ENCODE measurements around the gene PKP3. TPM values are rescaled to one million over a fixed set of nuclear protein-coding genes. Genes with fewer than 3 reads are reported as not detected.

Gene PKP3
- total RNA-seq, 4 donors from 2014 or later = 4.6 to 16.2 (median 13.5) TPM

DNA sequence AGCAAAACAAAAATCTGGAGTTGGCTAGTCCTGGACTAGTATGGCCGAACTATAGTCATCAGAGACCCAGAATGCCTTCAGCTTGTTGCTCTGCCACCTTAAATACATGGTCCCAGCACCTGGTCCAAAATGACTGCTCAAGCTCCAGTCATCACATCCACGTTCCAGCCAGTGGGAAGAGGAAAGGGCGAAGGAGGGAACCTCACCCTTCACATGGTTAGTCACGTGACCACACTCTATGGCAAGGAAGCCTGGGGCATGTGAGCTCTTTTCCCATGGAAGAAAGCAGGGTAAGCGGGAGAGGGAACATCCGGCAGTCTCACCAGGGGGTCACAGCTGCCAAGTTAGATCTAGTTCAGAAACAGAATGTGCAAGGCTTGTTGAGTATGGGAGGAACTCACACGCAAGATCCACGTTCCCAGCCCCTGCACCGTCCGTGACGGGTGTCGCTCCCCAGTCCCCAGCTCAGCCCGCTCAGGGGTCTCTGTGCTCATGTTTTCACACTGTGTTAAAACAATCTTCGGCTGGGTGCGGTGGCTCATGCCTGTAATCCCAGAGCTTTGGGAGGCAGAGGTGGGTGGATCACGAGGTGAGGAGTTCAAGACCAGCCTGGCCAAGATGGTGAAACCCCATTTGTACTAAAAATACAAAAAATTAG is 49.7 kb downstream of the PKP3 start:
- no peak overlapping the region for H3K4me3 ChIP-seq
- peaks cover 0 to 22% (median 4%) of the 10 kb centered on the region in 4 donors for H3K4me1 ChIP-seq
- 74% methylated on average over 16 of the region's 16 CpGs for WGBS, 2 donors
- H3K9me3 ChIP-seq = no peaks in the 10 kb centered on the region
- H3K27me3 ChIP-seq = peaks cover 0 to 53% of the 10 kb centered on the region in 2 donors
- H3K36me3 ChIP-seq = no peaks in the 10 kb centered on the region
- no peak for DNase-seq (ENCODE audit: low spot score in 2 of 2)
- H3K27ac ChIP-seq = peak overlapping the region in 1 of 4 donors; percentile 50
- TF ChIP-seq POLR2A (IDR thresholded peaks at IDR 0.05) (no peak), EP300 (IDR thresholded peaks at IDR 0.05) (no peak), CTCF (IDR thresholded peaks at IDR 0.05) (no peak)

DNA sequence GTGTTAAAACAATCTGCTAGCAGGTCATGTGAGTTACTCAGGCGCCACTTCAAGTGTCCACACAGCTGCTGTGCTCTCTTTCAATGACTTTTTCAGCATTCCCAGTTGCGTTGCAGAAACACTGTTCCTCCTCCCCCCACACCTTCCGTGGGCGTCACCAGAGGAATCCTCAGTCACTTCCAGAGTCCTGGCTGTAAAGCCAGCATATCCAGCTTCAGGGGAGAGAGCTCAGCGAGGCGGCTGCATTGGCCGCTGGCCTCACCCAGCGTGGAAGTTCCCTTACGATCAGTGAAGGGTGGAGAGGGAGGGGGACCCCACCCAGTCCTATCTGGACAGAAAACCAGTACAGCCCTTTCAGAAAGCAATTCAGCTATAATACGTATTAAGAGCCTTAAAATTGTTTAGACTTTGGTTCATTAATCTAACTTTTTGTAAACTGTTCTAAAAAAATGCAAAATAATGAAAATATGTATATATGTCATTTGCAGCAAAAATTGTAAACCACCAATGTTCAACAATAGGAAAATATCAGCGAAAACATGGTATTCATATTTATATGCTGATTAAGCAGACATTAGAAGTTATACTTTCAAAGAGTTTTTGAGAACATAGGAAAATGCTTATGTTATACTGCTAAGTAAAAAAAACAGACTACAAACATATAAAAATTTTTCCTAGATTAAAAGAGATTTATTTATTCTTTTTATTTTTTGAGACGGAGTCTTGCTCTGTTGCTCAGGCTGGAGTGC is 50.6 kb downstream of the PKP3 start:
- Histone ChIP-seq H3K27me3 (peaks cover 0 to 47% of the 10 kb centered on the region in 2 donors), H3K4me3 (no peak overlapping the region), H3K27ac (peak overlapping the region in 1 of 4 donors; percentile 50), H3K36me3 (no peaks in the 10 kb centered on the region), H3K4me1 (peaks cover 0 to 31% (median 13%) of the 10 kb centered on the region in 4 donors), H3K9me3 (no peaks in the 10 kb centered on the region)
- DNase-seq (ENCODE audit: low spot score in 2 of 2) = no peak
- no peak for TF ChIP-seq CTCF (IDR thresholded peaks at IDR 0.05)
- TF ChIP-seq POLR2A (IDR thresholded peaks at IDR 0.05) = no peak
- TF ChIP-seq EP300 (IDR thresholded peaks at IDR 0.05) = no peak
- 21 to 22% methylated on average over 12 of the region's 12 CpGs for WGBS, 2 donors

DNA sequence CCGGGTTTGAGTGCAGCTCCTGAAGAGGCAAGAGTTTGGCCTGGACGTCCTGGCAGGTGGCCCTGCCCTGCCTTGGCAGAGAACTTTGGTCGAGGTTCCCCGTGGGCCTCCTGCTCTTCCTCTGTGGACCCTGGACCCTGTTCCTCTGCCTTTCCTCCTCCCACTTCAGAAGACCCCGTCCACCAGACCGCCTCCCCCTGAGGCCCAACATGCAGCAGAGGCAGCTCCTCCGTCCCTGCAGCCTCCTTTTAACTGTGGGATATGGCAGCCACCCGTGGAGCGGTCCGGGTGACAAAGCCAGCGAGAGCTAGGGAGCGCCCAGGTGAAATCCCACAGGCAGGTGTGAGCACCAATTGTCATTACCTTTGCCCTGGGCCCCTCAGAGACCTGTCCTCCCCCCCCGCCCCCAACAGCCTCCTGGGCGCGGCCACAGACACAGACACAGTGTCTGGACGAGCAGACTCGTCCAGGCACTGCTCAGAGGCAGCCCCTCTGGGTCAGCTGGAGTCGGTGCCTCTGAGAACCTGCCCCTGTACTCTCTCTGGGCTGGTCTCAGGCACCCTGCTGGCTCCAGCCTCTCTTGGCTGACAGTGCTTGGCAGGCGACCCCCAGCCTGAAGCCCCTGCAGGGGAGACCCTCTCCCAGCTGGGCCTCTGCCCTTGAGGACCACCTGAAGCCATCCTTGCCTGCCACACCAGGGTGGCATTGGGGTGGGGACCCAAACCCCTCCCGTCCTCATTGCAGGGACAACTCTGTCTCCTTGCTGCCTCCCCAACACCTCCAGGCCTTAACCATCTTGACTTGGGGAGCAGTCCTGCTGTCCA is 52.0 kb downstream of the PKP3 start:
- Histone ChIP-seq H3K36me3 (no peaks in the 10 kb centered on the region), H3K27ac (peak overlapping the region in 1 of 4 donors; percentile 35), H3K9me3 (no peaks in the 10 kb centered on the region), H3K4me3 (no peak overlapping the region), H3K4me1 (peaks cover 0 to 36% (median 15%) of the 10 kb centered on the region in 4 donors), H3K27me3 (peaks cover 0 to 33% of the 10 kb centered on the region in 2 donors)
- TF ChIP-seq EP300 (IDR thresholded peaks at IDR 0.05) = no peak
- TF ChIP-seq CTCF (IDR thresholded peaks at IDR 0.05) = no peak
- 68 to 70% methylated on average over 16 to 18 of the region's 20 CpGs for WGBS, 2 donors
- DNase-seq (ENCODE audit: low spot score in 2 of 2) = no peak

DNA sequence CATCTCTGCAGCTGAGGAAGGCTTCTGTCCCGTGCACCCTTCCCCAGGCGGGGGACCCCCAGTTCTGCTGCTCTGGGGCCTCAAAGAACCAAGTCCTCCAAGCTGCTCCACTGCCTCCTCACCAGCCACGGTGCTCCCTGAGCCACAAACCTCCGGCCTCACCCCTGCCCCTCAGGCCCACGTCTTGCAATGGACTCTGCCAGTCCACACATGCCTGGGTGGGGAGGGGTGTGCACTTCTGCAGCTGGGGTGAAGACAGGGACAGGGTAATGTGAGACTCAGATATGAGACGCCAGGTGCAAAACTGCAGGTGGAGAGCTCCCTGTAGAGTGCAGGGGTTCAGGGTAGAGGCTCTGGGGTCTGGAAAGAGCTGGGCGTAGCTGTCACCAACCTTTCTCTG is 52.9 kb downstream of the PKP3 start:
- TF ChIP-seq CTCF (IDR thresholded peaks at IDR 0.05) = no peak
- TF ChIP-seq POLR2A (IDR thresholded peaks at IDR 0.05) = no peak
- TF ChIP-seq EP300 (IDR thresholded peaks at IDR 0.05) = no peak
- peak overlapping the region in 1 of 4 donors; percentile 29 for H3K27ac ChIP-seq
- no peaks in the 10 kb centered on the region for H3K9me3 ChIP-seq
- H3K4me3 ChIP-seq = no peak overlapping the region
- H3K27me3 ChIP-seq = peaks cover 0 to 24% of the 10 kb centered on the region in 2 donors
- peaks cover 0 to 42% (median 23%) of the 10 kb centered on the region in 4 donors for H3K4me1 ChIP-seq
- no peaks in the 10 kb centered on the region for H3K36me3 ChIP-seq
- WGBS, 2 donors = 54 to 71% methylated on average over 7 of the region's 7 CpGs
- DNase-seq (ENCODE audit: low spot score in 2 of 2) = no peak
